Hepatocyte (in vitro differentiated cells): ENCODE results near the gene CFAP69. TPM values are rescaled to one million over a fixed set of nuclear protein-coding genes. Genes with fewer than 3 reads are reported as not detected.

ENCODE experiments used
- DNase-seq: peaks from one replicate; pipeline ENCODE4 v3.0.0-alpha.2; 2016; ENCODE audit warnings: low spot score
- H2AFZ ChIP-seq: fragments of 200-600 bp; sonication (generic); 2 replicates; pipeline ENCODE4 v1.6.0; 2016; ENCODE audit warnings: antibody characterized with exemption, mild to moderate bottlenecking
- H3K27ac ChIP-seq: fragments of 200-600 bp; sonication (generic); 2 replicates; pipeline ENCODE4 v1.5.1; 2016; ENCODE audit warnings: mild to moderate bottlenecking
- H3K27me3 ChIP-seq: fragments of 200-600 bp; sonication (generic); 2 replicates; pipeline ENCODE4 v1.6.1; 2016
- H3K36me3 ChIP-seq: fragments of 200-600 bp; sonication (generic); replicated peaks from 2 replicates; pipeline ENCODE4 v1.5.1; 2016; ENCODE audit warnings: low read depth; ENCODE audit not compliant: insufficient read depth
- H3K4me1 ChIP-seq: fragments of 200-600 bp; sonication (generic); 2 replicates; pipeline ENCODE4 v1.5.1; 2016; ENCODE audit warnings: mild to moderate bottlenecking, moderate library complexity; ENCODE audit not compliant: insufficient read depth
- H3K4me2 ChIP-seq: fragments of 200-600 bp; sonication (generic); 2 replicates; pipeline ENCODE4 v1.6.0; 2016
- H3K4me3 ChIP-seq: fragments of 200-600 bp; sonication (generic); 2 replicates; pipeline ENCODE4 v1.5.1; 2016; ENCODE audit warnings: mild to moderate bottlenecking
- H3K79me2 ChIP-seq: fragments of 200-600 bp; sonication (generic); 2 replicates; pipeline ENCODE4 v1.6.0; 2017; ENCODE audit warnings: mild to moderate bottlenecking
- H3K9me2 ChIP-seq: fragments of 200-600 bp; sonication (generic); replicated peaks from 2 replicates; pipeline ENCODE4 v1.6.0; 2017; ENCODE audit warnings: mild to moderate bottlenecking; ENCODE audit not compliant: insufficient read depth
- H3K9me3 ChIP-seq: fragments of 200-600 bp; sonication (generic); 2 replicates; pipeline ENCODE4 v1.5.1; 2016; ENCODE audit warnings: low read depth, mild to moderate bottlenecking
- H4K20me1 ChIP-seq: fragments of 200-600 bp; sonication (generic); 2 replicates; pipeline ENCODE4 v1.6.0; 2016; ENCODE audit warnings: mild to moderate bottlenecking; ENCODE audit not compliant: insufficient read depth, poor library complexity, severe bottlenecking
- EZH2 ChIP-seq: fragments of 200-600 bp; sonication (generic); IDR thresholded peaks from 2 replicates; pipeline ENCODE4 v1.6.1; 2016; ENCODE audit warnings: antibody characterized with exemption, mild to moderate bottlenecking, borderline replicate concordance
- EZH2phosphoT487 ChIP-seq: fragments of 200-600 bp; sonication (generic); IDR thresholded peaks from one replicate; pipeline ENCODE4 v1.6.1; 2018; ENCODE audit warnings: antibody characterized with exemption, mild to moderate bottlenecking, low read depth, moderate library complexity; ENCODE audit not compliant: unreplicated experiment, severe bottlenecking
- WGBS: methylation state at CpG from one replicate; pipeline ENCODE4 v1.1.6; 2016; ENCODE audit warnings: low lambda C conversion rate; ENCODE audit errors: missing lambda C conversion rate; 5-methylcytosine and 5-hydroxymethylcytosine counted together
- polyA plus RNA-seq: library from polyadenylated mRNA; unstranded; fragments of >200 nt; fragmentation: Nextera tagmentation; extraction: Ambion mirVana; gene quantifications from 2 replicates; pipeline ENCODE4 v1.2.1, GENCODE V29; 2016
- total RNA-seq: library from RNA; depleted of rRNA; stranded (reverse); fragments of >200 nt; gene quantifications from 2 replicates; pipeline ENCODE4 v1.2.3, GENCODE V29; 2014
- TF ChIP-seq, protein P1 (sequence below): fragments of 200-600 bp; sonication (generic); IDR thresholded peaks from 2 replicates; pipeline ENCODE4 v1.5.1; 2016; ENCODE audit warnings: antibody characterized with exemption, mild to moderate bottlenecking; ENCODE audit not compliant: poor library complexity

Gene CFAP69
- total and polyA plus RNA-seq, 2 experiments from 2014 or later: 1.6 to 4.3 TPM

DNA sequence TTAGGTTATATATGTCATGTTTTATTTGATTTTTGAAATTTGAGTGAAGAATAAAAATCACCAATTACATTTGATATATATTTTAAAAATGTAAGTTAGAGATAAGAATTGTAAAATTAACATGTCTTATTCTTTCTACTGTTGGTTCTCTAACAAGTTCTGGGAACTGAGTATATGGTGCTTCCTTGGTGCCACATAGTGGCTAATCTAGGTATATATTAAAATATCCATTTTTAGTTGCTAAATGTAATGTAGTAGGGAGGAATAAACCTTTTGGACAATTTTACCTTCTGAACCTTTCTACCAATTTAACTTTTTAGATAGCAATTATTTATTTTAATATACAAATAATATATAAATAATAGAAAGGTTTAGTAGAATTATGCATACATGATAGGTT, 17.5 kb downstream of the CFAP69 start:
- H3K36me3 ChIP-seq: no peaks in the 10 kb centered on the region
- H3K9me3 ChIP-seq: no peaks in the 10 kb centered on the region
- no peak overlapping the region for H2AFZ ChIP-seq
- peak; percentile 38 for DNase-seq
- TF ChIP-seq EZH2phosphoT487 (no peak), EZH2 (no peak)
- TF ChIP-seq, protein P1, sequence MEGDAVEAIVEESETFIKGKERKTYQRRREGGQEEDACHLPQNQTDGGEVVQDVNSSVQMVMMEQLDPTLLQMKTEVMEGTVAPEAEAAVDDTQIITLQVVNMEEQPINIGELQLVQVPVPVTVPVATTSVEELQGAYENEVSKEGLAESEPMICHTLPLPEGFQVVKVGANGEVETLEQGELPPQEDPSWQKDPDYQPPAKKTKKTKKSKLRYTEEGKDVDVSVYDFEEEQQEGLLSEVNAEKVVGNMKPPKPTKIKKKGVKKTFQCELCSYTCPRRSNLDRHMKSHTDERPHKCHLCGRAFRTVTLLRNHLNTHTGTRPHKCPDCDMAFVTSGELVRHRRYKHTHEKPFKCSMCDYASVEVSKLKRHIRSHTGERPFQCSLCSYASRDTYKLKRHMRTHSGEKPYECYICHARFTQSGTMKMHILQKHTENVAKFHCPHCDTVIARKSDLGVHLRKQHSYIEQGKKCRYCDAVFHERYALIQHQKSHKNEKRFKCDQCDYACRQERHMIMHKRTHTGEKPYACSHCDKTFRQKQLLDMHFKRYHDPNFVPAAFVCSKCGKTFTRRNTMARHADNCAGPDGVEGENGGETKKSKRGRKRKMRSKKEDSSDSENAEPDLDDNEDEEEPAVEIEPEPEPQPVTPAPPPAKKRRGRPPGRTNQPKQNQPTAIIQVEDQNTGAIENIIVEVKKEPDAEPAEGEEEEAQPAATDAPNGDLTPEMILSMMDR: peak; percentile 61
- no peak overlapping the region for H3K4me2 ChIP-seq
- H3K27ac ChIP-seq: no peak overlapping the region
- no peaks in the 10 kb centered on the region for H3K79me2 ChIP-seq
- no peaks in the 10 kb centered on the region for H4K20me1 ChIP-seq
- H3K9me2 ChIP-seq: no peaks in the 10 kb centered on the region
- H3K4me1 ChIP-seq: no peaks in the 10 kb centered on the region
- H3K4me3 ChIP-seq: no peak overlapping the region
- H3K27me3 ChIP-seq: no peaks in the 10 kb centered on the region

DNA sequence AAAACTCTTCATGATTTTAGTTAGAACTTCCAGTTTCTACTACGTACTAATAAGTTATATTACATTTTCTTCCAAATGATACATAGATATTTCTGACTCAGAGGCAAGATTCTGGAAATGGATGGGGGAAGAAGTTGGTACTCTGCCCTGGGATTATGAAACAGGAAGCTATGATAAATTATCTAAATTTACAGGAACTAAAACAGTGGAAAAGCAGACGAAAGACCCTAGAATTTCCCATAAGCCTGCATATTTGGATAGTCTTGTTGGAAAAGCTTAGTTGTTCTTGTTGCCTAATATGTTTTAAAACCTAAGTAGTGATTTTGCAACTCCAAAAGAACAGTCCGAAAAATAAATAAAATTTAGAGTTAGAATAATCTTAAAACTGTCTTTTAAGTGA, 21.8 kb downstream of the CFAP69 start:
- Histone ChIP-seq H3K9me2 (no peaks in the 10 kb centered on the region), H3K9me3 (no peaks in the 10 kb centered on the region), H3K4me1 (no peaks in the 10 kb centered on the region), H3K4me2 (peak overlapping the region; percentile 35), H3K27me3 (no peaks in the 10 kb centered on the region), H3K27ac (no peak overlapping the region), H3K36me3 (no peaks in the 10 kb centered on the region), H4K20me1 (no peaks in the 10 kb centered on the region), H3K4me3 (no peak overlapping the region), H2AFZ (no peak overlapping the region), H3K79me2 (no peaks in the 10 kb centered on the region)
- DNase-seq: no peak
- 79% methylated on average over 3 of the region's 3 CpGs for WGBS
- TF ChIP-seq, protein P1: no peak
- TF ChIP-seq EZH2 (no peak), EZH2phosphoT487 (no peak)

DNA sequence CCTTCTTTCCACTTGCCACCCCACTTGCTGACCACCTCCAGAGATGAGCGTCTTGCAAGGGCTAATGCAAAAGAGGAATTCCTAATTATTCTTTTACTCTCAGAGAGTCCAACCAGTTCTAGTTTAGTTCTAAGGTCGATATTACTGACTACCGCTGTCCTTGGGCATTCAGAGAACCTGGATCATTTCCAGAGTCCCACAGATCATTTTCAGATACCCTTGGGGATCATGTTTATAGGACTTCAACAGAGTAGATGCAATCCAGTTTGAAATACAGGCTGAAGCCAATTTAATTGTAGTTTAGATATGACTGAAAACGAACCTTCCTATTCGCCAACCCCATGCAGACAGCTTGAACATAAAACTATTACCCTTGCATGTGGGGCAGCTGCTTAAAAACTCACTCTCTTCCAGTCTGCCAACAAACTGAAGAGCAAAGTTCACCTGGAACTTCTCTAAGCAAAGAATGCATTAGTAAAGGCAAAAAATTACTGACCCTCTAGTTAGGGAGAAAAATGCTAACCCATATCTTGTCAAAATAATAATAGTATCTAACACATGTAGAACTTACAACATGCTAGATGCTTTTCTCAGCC, 22.4 kb downstream of the CFAP69 start:
- H4K20me1 ChIP-seq: no peaks in the 10 kb centered on the region
- H3K4me2 ChIP-seq: peak overlapping the region; percentile 35
- no peaks in the 10 kb centered on the region for H3K36me3 ChIP-seq
- DNase-seq: no peak
- no peaks in the 10 kb centered on the region for H3K9me2 ChIP-seq
- no peaks in the 10 kb centered on the region for H3K4me1 ChIP-seq
- WGBS: 74% methylated on average over 5 of the region's 5 CpGs
- no peak overlapping the region for H2AFZ ChIP-seq
- H3K9me3 ChIP-seq: no peaks in the 10 kb centered on the region
- peak overlapping the region; percentile 9 for H3K27ac ChIP-seq
- TF ChIP-seq, protein P1: no peak
- TF ChIP-seq EZH2 (no peak), EZH2phosphoT487 (no peak)
- H3K27me3 ChIP-seq: no peaks in the 10 kb centered on the region
- no peaks in the 10 kb centered on the region for H3K79me2 ChIP-seq
- no peak overlapping the region for H3K4me3 ChIP-seq

DNA sequence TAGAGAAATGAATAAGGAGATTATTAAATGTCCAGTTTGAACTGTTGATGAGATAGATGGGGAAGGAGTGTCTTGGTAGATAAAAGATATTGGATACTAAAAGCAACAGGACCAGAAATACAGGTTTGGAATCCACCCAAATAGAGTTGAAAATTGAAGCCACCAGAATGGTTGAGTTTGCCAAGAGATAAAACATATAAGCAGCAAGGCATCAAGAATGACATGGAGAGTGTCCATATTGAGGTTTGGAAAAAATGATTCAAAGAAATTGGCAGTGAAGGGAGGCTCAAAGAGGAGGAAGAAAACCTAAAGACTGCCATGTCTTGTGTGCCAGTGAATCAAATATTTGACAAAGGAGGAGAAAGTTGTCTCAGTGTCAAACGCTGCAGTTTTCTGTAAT, 24.2 kb downstream of the CFAP69 start:
- no peak overlapping the region for H3K27ac ChIP-seq
- no peaks in the 10 kb centered on the region for H3K9me2 ChIP-seq
- H2AFZ ChIP-seq: no peak overlapping the region
- H4K20me1 ChIP-seq: no peaks in the 10 kb centered on the region
- TF ChIP-seq EZH2: no peak
- TF ChIP-seq, protein P1: no peak
- no peak for DNase-seq
- H3K27me3 ChIP-seq: no peaks in the 10 kb centered on the region
- H3K36me3 ChIP-seq: no peaks in the 10 kb centered on the region
- H3K9me3 ChIP-seq: no peaks in the 10 kb centered on the region
- no peaks in the 10 kb centered on the region for H3K79me2 ChIP-seq
- H3K4me3 ChIP-seq: no peak overlapping the region
- no peaks in the 10 kb centered on the region for H3K4me1 ChIP-seq
- WGBS: 62% methylated on average over 1 of the region's 1 CpG
- no peak overlapping the region for H3K4me2 ChIP-seq
